Osteocyte (in vitro differentiated cells): ENCODE data around the gene ZNF556. TPM values are rescaled to one million over a fixed set of nuclear protein-coding genes. Genes with fewer than 3 reads are reported as not detected.
"Not testable (repeated sequence)": the region's sequence is repeated elsewhere in the genome, so short reads cannot be mapped to it uniquely, and the experiment has no call there.

ENCODE experiments used
- DNase-seq: peaks from one replicate; pipeline ENCODE4 v3.0.0; 2021; ENCODE audit warnings: mixed read lengths; ENCODE audit not compliant: unreplicated experiment; ENCODE audit errors: extremely low spot score
- H3K27ac Mint-ChIP-seq: one replicate; pipeline ENCODE4 v1.8.0; 2021; ENCODE audit warnings: mild to moderate bottlenecking, mixed read lengths; ENCODE audit not compliant: unreplicated experiment
- H3K27me3 Mint-ChIP-seq: one replicate; pipeline ENCODE4 v1.8.0; 2021; ENCODE audit warnings: mixed read lengths; ENCODE audit not compliant: unreplicated experiment
- H3K36me3 Mint-ChIP-seq: one replicate; pipeline ENCODE4 v1.8.0; 2021; ENCODE audit warnings: mixed read lengths; ENCODE audit not compliant: unreplicated experiment
- H3K4me1 Mint-ChIP-seq: one replicate; pipeline ENCODE4 v1.8.0; 2021; ENCODE audit warnings: mixed read lengths; ENCODE audit not compliant: unreplicated experiment
- H3K4me3 Mint-ChIP-seq: one replicate; pipeline ENCODE4 v1.8.0; 2021; ENCODE audit warnings: mild to moderate bottlenecking, moderate library complexity, mixed read lengths; ENCODE audit not compliant: unreplicated experiment
- H3K9me3 Mint-ChIP-seq: one replicate; pipeline ENCODE4 v1.8.0; 2021; ENCODE audit warnings: mixed read lengths; ENCODE audit not compliant: unreplicated experiment
- total RNA-seq: library from RNA; stranded (reverse); gene quantifications from 2 replicates; pipeline ENCODE4 v1.2.1, GENCODE V29; 2021
- TF ChIP-seq, protein P1 (sequence below): fragments of 200-600 bp; sonication (generic); IDR thresholded peaks from 2 replicates; pipeline ENCODE4 v1.5.0; 2021; ENCODE audit warnings: antibody characterized with exemption, mild to moderate bottlenecking, moderate library complexity

The ZNF556 gene
- total RNA-seq, 1 donor from 2014 or later, result not detected

GRCh38 chr19:2896694-2897093 is 29.6 kb downstream of the ZNF556 start:
- Mint-ChIP-seq H3K4me3 (no peak overlapping the region), H3K27me3 (peaks cover 3% of the 10 kb centered on the region), H3K27ac (no peak overlapping the region), H3K36me3 (no peaks in the 10 kb centered on the region), H3K9me3 (no peaks in the 10 kb centered on the region), H3K4me1 (peaks cover 5% of the 10 kb centered on the region)
- no peak for DNase-seq
- TF ChIP-seq, protein P1, sequence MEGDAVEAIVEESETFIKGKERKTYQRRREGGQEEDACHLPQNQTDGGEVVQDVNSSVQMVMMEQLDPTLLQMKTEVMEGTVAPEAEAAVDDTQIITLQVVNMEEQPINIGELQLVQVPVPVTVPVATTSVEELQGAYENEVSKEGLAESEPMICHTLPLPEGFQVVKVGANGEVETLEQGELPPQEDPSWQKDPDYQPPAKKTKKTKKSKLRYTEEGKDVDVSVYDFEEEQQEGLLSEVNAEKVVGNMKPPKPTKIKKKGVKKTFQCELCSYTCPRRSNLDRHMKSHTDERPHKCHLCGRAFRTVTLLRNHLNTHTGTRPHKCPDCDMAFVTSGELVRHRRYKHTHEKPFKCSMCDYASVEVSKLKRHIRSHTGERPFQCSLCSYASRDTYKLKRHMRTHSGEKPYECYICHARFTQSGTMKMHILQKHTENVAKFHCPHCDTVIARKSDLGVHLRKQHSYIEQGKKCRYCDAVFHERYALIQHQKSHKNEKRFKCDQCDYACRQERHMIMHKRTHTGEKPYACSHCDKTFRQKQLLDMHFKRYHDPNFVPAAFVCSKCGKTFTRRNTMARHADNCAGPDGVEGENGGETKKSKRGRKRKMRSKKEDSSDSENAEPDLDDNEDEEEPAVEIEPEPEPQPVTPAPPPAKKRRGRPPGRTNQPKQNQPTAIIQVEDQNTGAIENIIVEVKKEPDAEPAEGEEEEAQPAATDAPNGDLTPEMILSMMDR, result no peak

- Mint-ChIP-seq H3K9me3 (no peaks in the 10 kb centered on the region), H3K4me3 (peak within 1 kb of the TSS; percentile 99), H3K27me3 (no peaks in the 10 kb centered on the region), H3K4me1 (peaks cover 14% of the 10 kb centered on the region), H3K36me3 (no peaks in the 10 kb centered on the region), H3K27ac (peak within 1 kb of the TSS; percentile 100)
- DNase-seq, result peak; percentile 100
- TF ChIP-seq, protein P1, result no peak
Measured at GRCh38 chr19:2900296-2901252, 33.4 kb downstream of the ZNF556 start, which contains the start of gene ZNF57. Gene ZNF57, plus strand, starts transcription at chr19:2900928. Its CDS starts 118 bp downstream, at chr19:2901046.

DNA sequence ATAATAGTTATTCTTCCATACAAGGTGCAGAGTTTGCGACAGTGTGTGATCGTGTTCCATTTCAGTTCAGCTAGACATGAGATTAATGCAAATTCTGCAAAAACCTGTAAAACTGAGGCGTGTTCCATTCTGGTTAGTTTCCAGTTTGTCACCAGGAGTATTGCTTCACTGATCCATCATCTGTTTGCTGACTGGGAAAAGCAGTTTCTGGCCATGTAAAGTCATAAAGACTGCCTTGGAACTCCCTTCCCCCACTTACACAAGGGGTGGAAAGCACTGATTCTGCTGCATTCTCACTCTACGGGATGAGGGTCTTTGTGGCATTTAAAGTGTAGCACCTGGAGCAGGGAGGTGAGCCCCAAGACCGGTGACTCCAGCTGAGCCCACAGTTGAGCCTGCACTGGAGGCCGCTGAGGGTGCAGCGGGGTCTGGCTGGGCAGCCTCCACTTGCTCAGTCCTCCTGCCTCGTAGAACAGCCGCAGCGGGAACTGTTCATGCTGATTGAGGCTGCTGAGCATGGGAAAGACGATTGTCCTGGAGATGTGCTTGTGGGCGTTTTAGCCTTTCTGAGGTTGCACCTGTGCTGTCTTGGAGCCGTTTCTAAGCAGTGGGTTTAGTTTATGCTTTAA is 35.6 kb downstream of the ZNF556 start:
- peak overlapping the region; percentile 99 for H3K4me3 Mint-ChIP-seq
- TF ChIP-seq, protein P1, result no peak
- H3K9me3 Mint-ChIP-seq, result no peaks in the 10 kb centered on the region

GRCh38 chr19:2903326-2903725 is 36.2 kb downstream of the ZNF556 start:
- H3K36me3 Mint-ChIP-seq, H3K4me3 Mint-ChIP-seq, H3K27me3 Mint-ChIP-seq, H3K9me3 Mint-ChIP-seq, H3K27ac Mint-ChIP-seq, DNase-seq: not testable (repeated sequence)
- peaks cover 14% of the 10 kb centered on the region for H3K4me1 Mint-ChIP-seq

More for the DNA sequence above, 35.6 kb downstream of the ZNF556 start:
- Mint-ChIP-seq H3K27ac (no peak overlapping the region), H3K27me3 (no peaks in the 10 kb centered on the region), H3K4me1 (peaks cover 14% of the 10 kb centered on the region), H3K36me3 (no peaks in the 10 kb centered on the region)
- no peak for DNase-seq

DNA sequence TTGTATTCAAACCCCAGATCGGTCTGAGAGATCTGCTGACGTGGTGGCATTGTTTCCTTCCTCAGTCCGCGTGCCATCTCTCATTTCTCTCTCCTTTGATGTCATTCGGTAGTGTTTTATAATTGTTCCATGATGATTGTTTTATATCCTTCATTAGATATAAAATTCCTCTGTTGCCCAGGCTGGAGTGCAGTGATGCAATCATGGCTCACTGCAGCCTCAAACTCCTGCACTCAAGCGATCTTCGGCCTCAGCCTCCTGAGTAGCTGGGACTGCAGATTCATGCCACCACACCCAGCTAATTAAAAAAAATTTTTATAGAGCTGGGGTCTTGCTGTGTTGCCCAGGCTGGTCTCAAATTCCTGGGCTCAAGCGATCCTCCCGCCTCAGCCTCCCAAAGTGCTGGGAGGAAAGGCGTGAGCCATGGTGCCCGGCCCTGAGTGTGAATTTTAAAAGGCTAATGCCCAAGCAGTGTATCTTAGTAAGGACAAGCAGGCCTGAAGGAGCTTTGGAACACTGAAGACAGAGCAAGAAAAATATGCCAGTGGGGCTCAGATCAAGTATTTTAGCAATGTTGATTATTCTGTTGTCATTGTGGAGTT is 38.9 kb downstream of the ZNF556 start:
- Mint-ChIP-seq H3K27ac (no peak overlapping the region), H3K9me3 (no peaks in the 10 kb centered on the region), H3K36me3 (peaks cover 6% of the 10 kb centered on the region), H3K27me3 (no peaks in the 10 kb centered on the region), H3K4me3 (no peak overlapping the region), H3K4me1 (peaks cover 17% of the 10 kb centered on the region)
- TF ChIP-seq, protein P1, result no peak
- no peak for DNase-seq
